ENCODE measurements around the gene NWD2.
A peak's percentile ranks its signal among the peaks of the same experiment; 100 is the strongest.

The NWD2 gene

DNA sequence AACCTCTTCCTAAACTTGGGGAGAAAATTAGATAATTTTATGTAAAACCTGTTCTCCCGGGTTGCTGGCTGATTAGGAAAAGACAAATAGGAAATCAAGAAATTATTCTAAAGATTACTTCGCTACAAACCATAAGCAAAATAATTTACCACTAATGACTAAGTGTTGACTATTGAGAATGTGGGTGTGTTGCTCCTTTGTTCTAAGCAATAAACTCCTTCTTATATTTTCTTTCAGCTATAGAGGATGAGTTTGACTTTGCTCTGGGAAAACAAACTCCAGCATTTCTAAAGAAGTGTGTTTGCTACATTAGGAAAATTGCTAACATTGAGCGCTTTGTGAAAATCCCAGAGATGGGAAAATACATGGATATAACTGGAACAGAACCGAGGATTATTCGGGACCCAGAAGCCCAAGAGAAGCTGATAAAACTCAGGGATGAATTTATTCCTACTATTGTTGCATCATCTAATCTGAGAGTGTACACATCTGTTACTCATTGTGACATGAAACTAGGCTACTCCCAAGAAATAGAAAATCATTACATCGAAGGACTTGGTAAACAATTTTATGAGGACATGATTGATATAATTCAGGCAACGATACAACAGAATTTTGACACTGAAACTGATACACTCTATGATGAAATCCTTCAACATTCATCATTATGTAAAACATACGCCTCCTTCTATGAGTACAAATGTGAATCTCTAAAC is 194.2 kb downstream of the NWD2 start:
- Mint-ChIP-seq H3K4me1 (no peaks in the 10 kb centered on the region), H3K9me3 (no peaks in the 10 kb centered on the region), H3K36me3 (ENCODE audit: insufficient read depth) (no peaks in the 10 kb centered on the region), H3K4me3 (no peak overlapping the region), H3K27ac (ENCODE audit: low read depth) (no peak overlapping the region), H3K27me3 (peaks cover 37% of the 10 kb centered on the region)
- ATAC-seq (replicated peaks; ENCODE audit: extremely low read depth, poor library complexity, severe bottlenecking) (no peak), DNase-seq (ENCODE audit: low spot score in 2 of 2) (no peak)

DNA sequence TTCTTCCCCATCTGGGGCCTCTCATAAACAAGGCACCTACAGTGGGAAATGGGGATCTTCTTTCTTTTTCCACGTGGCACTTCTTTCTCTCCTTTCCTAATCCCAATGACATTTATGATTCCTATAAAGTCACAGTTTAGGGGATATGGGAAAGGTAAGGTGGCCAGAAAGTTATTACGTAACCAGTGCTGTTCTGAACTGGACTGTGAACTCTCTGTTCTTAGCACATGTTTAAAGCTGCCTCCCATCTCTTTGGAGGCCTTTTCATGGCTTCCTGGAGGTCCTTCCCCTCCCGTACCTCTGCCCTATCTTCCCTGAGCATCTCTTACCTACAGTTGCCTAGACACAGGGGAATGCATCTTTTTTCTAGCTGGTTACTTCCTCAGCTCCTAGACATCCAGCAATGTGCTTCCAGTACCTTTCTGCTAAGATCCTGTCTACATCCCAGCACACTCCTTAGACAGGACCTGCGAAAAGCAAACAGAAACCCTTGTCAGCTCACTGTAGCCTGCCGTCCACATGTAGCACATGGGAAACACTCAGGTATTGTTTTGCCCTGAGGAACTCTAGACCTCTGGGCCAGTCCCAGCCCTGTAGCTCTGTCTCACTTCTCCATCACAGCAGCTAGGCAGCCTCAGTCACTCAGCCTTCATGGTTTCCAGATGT is 195.4 kb downstream of the NWD2 start:
- peaks cover 33% of the 10 kb centered on the region for H3K27me3 Mint-ChIP-seq
- DNase-seq (ENCODE audit: low spot score in 2 of 2) = no peak
- H3K4me1 Mint-ChIP-seq = no peaks in the 10 kb centered on the region
- no peak for ATAC-seq (replicated peaks; ENCODE audit: extremely low read depth, poor library complexity, severe bottlenecking)
- H3K9me3 Mint-ChIP-seq = peaks cover 4% of the 10 kb centered on the region
- no peaks in the 10 kb centered on the region for H3K36me3 Mint-ChIP-seq (ENCODE audit: insufficient read depth)
- no peak overlapping the region for H3K4me3 Mint-ChIP-seq
- H3K27ac Mint-ChIP-seq (ENCODE audit: low read depth) = no peak overlapping the region

DNA sequence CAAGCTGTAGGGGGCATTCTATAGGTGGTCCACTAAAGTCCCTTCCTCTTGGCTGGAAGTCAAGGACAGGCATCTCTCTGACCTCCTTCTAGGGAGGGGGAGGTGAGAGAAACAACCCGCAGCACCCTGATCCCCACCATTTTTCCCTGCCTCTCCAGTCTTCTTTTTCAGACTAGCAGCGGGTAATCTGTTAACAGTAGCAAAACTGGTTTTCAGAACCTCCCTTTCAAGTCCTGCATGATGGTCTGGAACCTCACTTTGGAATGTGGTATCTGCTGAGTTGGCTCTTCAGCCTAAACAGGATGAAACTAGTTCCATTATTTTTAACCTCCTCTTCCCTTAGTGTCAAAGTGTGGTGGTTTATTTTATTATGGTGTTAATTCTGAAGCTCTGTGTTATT is 196.0 kb downstream of the NWD2 start:
- Mint-ChIP-seq H3K4me1 (no peaks in the 10 kb centered on the region), H3K36me3 (ENCODE audit: insufficient read depth) (no peaks in the 10 kb centered on the region), H3K27me3 (peaks cover 39% of the 10 kb centered on the region), H3K27ac (ENCODE audit: low read depth) (no peak overlapping the region), H3K4me3 (no peak overlapping the region), H3K9me3 (peaks cover 6% of the 10 kb centered on the region)
- no peak for ATAC-seq (replicated peaks; ENCODE audit: extremely low read depth, poor library complexity, severe bottlenecking)
- no peak for DNase-seq (ENCODE audit: low spot score in 2 of 2)

DNA sequence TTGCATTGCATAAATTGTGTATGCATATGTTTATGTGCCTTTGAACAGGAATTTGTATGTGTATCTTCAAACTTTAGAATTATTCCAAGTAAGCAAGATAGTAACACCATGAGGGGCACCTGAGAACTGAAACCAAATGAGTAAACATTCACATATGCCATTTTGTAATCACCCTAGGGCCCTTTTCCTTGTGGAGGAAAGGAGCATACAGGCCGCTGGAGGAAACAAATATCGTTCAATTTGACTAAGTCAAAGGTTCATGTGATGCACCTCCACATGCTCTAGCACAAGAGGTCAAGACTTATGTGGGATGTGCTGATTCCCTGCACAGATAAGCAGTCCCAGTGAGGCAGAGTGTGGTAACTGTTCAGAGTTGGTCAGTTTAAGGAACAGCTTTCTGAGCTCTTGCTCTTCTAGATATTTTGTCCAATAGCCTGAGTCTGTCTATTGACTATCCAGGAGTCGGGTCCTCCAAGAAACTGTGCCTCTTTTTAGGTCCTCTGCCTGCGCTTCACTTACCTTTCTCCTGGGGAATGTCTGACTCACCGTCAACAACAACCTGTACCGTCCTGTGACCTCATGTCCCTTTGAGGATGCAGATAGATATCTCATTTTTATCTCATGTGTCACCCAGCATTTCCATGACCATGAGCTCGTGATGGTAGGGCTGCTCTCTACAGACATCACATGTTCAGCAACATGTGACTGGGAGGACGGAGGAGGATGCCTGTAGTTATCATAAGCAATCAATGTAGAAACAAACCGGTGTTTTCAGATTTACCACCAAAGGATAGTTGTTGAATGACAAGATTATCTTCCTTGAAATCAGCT is 196.9 kb downstream of the NWD2 start:
- DNase-seq (ENCODE audit: low spot score in 2 of 2) = no peak
- no peaks in the 10 kb centered on the region for H3K36me3 Mint-ChIP-seq (ENCODE audit: insufficient read depth)
- no peak overlapping the region for H3K4me3 Mint-ChIP-seq
- peaks cover 6% of the 10 kb centered on the region for H3K9me3 Mint-ChIP-seq
- H3K27me3 Mint-ChIP-seq = peaks cover 45% of the 10 kb centered on the region
- H3K4me1 Mint-ChIP-seq = no peaks in the 10 kb centered on the region
- no peak for ATAC-seq (replicated peaks; ENCODE audit: extremely low read depth, poor library complexity, severe bottlenecking)
- no peak overlapping the region for H3K27ac Mint-ChIP-seq (ENCODE audit: low read depth)

DNA sequence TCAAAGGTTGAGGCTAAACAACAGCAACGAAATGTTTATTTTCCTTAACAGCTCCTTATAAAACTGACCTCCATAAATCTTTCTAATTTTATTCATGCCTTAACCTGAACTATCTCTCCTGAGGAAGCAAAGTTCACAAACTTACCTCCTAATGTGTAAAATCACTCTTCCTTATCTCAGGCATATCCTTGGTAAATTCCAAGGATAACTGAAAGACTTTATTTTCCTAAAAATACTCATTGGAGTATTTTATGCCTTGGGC is 197.4 kb downstream of the NWD2 start:
- peaks cover 47% of the 10 kb centered on the region for H3K27me3 Mint-ChIP-seq
- H3K27ac Mint-ChIP-seq (ENCODE audit: low read depth) = no peak overlapping the region

DNA sequence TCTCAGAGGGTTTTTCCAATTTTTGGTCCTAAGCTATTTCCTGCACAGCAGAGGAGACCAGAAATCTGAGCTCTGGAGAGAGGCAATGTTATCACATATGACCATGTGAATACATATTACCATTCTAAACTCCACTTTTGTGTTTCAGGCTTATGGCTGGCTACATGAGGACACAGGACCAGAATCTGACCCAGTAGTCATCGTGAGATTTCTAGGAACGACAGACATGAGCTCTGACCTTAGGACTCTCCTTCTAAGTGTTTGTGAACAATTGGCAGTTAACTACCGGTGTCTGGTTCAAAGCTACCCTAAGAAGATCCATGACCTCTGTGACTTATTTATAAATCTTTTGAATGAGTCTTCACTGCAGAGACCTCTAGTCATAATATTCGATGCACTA is 198.6 kb downstream of the NWD2 start:
- ATAC-seq (replicated peaks; ENCODE audit: extremely low read depth, poor library complexity, severe bottlenecking) = no peak
- Mint-ChIP-seq H3K4me3 (no peak overlapping the region), H3K36me3 (ENCODE audit: insufficient read depth) (no peaks in the 10 kb centered on the region), H3K27ac (ENCODE audit: low read depth) (no peak overlapping the region), H3K4me1 (no peaks in the 10 kb centered on the region), H3K27me3 (peaks cover 52% of the 10 kb centered on the region), H3K9me3 (peaks cover 6% of the 10 kb centered on the region)
- DNase-seq (ENCODE audit: low spot score in 2 of 2) = no peak

More for the DNA sequence above, 197.4 kb downstream of the NWD2 start:
- Mint-ChIP-seq H3K4me1 (no peaks in the 10 kb centered on the region), H3K9me3 (peaks cover 6% of the 10 kb centered on the region), H3K36me3 (ENCODE audit: insufficient read depth) (no peaks in the 10 kb centered on the region), H3K4me3 (no peak overlapping the region)
- DNase-seq (ENCODE audit: low spot score in 2 of 2) = no peak
- ATAC-seq (replicated peaks; ENCODE audit: extremely low read depth, poor library complexity, severe bottlenecking) = no peak

DNA sequence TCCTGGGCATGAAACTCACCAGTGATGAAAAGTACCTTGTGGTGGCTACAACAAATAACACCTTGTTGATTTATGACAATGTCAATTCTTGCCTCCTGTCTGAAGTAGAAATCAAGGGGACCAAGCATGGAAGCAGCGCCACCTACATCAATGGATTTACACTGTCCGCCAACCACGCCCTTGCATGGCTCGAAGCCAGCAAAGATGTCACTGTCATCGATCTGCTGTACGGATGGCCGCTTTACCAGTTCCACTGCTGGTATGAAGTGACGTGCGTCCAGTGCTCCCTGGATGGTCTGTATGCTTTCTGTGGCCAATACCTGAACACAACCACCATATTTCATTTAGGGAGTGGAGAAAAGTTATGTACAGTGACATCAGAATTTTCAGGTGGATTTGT is 200.5 kb downstream of the NWD2 start:
- peaks cover 2% of the 10 kb centered on the region for H3K36me3 Mint-ChIP-seq (ENCODE audit: insufficient read depth)
- H3K4me3 Mint-ChIP-seq = no peak overlapping the region
- H3K4me1 Mint-ChIP-seq = no peaks in the 10 kb centered on the region
- ATAC-seq (replicated peaks; ENCODE audit: extremely low read depth, poor library complexity, severe bottlenecking) (no peak), DNase-seq (ENCODE audit: low spot score in 2 of 2) (no peak)
- H3K27me3 Mint-ChIP-seq = peaks cover 61% of the 10 kb centered on the region
- H3K27ac Mint-ChIP-seq (ENCODE audit: low read depth) = no peak overlapping the region
- H3K9me3 Mint-ChIP-seq = peaks cover 6% of the 10 kb centered on the region

DNA sequence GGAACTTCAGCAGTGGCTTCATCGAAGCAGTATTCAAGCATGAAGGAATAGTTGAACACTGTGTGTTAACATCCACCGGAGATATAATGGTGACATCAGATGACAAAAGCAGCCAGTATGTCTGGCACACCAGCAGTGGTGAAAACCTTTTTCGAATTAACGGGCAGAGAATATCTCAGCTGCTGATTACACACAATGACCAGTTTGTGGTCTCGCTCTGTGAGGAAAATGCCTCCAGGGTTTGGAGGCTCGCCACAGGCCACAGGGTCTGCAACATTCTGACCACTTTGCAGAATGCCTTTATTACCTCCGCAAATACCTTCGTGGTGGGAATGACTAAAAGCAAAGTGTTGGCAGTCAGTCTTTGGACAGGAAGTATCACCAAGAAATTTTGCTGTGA is 201.5 kb downstream of the NWD2 start:
- H3K4me3 Mint-ChIP-seq = no peak overlapping the region
- H3K4me1 Mint-ChIP-seq = no peaks in the 10 kb centered on the region
- ATAC-seq (replicated peaks; ENCODE audit: extremely low read depth, poor library complexity, severe bottlenecking) (no peak), DNase-seq (ENCODE audit: low spot score in 2 of 2) (no peak)
- no peak overlapping the region for H3K27ac Mint-ChIP-seq (ENCODE audit: low read depth)
- H3K36me3 Mint-ChIP-seq (ENCODE audit: insufficient read depth) = peaks cover 2% of the 10 kb centered on the region
- peaks cover 6% of the 10 kb centered on the region for H3K9me3 Mint-ChIP-seq
- H3K27me3 Mint-ChIP-seq = peaks cover 61% of the 10 kb centered on the region

DNA sequence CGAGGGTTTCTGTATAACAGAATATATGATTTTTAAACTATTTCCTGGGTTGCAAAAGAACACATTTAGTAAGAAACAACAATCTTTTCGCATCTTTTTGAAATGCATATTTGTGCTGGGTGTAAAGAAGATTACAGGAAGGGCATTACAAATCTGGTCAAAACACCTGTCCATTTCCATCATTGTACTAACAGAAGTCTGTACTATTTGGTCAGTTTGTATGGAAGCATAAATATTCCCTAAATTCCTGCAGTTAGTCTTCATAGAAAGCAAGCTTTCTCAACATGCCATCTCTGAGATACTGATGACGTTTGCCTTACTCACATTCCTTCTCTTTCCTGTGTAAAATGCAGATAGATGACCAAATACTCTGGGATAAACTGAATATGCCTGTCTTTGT is 203.3 kb downstream of the NWD2 start:
- Mint-ChIP-seq H3K4me1 (no peaks in the 10 kb centered on the region), H3K27ac (ENCODE audit: low read depth) (no peak overlapping the region), H3K36me3 (ENCODE audit: insufficient read depth) (peaks cover 2% of the 10 kb centered on the region), H3K9me3 (peaks cover 6% of the 10 kb centered on the region), H3K27me3 (peaks cover 70% of the 10 kb centered on the region), H3K4me3 (no peak overlapping the region)
- DNase-seq (ENCODE audit: low spot score in 2 of 2) = no peak
- ATAC-seq (replicated peaks; ENCODE audit: extremely low read depth, poor library complexity, severe bottlenecking) = no peak

DNA sequence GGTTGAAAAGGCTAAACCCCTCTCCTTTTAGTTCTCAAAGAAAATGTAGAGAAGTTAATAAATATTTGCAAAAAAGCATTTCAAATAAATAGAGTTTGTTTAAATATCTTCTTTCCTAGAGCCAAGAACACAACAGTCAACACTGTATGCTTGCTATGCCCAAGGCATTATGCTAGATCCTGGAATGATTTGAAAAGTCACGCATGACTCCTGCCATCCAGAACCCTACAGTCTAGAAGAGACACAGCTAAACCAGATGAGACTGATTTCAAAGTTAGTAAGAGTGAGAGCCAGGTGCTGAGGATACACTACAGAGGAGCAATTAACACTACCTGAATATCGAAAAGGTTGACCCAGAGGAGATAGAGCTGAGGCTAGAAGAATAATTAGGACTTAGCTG is 205.8 kb downstream of the NWD2 start:
- Mint-ChIP-seq H3K27ac (ENCODE audit: low read depth) (no peak overlapping the region), H3K36me3 (ENCODE audit: insufficient read depth) (peaks cover 2% of the 10 kb centered on the region), H3K4me1 (no peaks in the 10 kb centered on the region), H3K27me3 (peaks cover 75% of the 10 kb centered on the region), H3K9me3 (no peaks in the 10 kb centered on the region), H3K4me3 (no peak overlapping the region)
- no peak for DNase-seq (ENCODE audit: low spot score in 2 of 2)
- no peak for ATAC-seq (replicated peaks; ENCODE audit: extremely low read depth, poor library complexity, severe bottlenecking)

DNA sequence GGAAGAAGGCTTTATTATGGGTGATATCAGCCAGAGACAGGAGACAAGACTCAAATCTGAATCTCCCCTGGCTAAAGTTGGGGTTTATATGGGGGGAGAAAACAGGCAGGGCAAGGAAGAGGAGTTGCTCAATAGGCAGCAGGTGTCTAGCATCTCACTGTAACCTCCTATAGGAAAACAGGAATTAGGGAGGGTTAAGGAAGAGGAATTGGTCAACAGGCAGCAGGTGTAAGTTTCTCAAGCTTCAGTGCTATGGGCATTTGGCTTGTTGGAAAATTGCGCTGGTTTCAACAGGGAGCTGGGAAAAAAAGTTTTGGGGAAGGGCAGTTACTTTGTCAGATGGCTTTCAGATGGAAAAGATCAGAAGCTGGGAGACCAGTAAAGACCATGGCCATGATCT is 206.4 kb downstream of the NWD2 start:
- DNase-seq (ENCODE audit: low spot score in 2 of 2) (no peak), ATAC-seq (replicated peaks; ENCODE audit: extremely low read depth, poor library complexity, severe bottlenecking) (no peak)
- H3K36me3 Mint-ChIP-seq (ENCODE audit: insufficient read depth) = peaks cover 2% of the 10 kb centered on the region
- no peak overlapping the region for H3K4me3 Mint-ChIP-seq
- no peak overlapping the region for H3K27ac Mint-ChIP-seq (ENCODE audit: low read depth)
- H3K9me3 Mint-ChIP-seq = no peaks in the 10 kb centered on the region
- H3K27me3 Mint-ChIP-seq = peaks cover 75% of the 10 kb centered on the region
- H3K4me1 Mint-ChIP-seq = no peaks in the 10 kb centered on the region

DNA sequence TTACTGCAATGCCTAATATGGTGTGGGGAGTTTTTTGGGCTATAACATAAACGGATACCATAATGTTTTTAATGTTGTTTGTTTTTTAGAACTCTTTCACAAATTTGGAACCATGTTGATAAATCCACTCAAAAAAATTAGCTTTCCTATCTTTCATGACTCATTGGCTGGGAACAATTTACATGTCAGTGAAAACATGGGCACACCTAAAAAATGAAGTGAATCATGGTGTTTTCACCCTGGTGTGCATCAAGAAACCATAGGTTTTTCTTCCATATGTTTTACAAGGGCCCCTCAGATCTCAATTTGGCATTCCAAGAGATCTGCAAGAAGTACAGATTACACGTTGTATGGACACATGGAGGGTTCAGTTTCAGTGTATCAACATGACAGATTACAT is 207.1 kb downstream of the NWD2 start:
- peaks cover 80% of the 10 kb centered on the region for H3K27me3 Mint-ChIP-seq
- no peak for ATAC-seq (replicated peaks; ENCODE audit: extremely low read depth, poor library complexity, severe bottlenecking)
- H3K36me3 Mint-ChIP-seq (ENCODE audit: insufficient read depth) = peaks cover 2% of the 10 kb centered on the region

DNA sequence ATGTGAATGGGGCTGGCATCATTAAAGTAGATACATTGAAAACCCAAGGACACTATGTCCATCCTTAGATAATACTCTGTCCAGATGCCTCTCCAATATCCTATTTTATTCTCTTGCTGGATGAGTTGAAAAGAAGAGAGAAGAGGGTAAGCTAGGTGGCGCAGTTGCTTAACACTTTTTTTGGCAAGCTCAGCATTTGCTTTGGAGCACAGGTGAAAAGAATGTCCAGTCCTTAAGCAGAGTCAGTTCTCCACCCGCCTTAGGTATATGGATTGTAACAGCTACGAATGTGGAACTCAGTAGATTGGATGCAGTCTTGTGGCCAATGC is 208.4 kb downstream of the NWD2 start:
- ATAC-seq (replicated peaks; ENCODE audit: extremely low read depth, poor library complexity, severe bottlenecking) (no peak), DNase-seq (ENCODE audit: low spot score in 2 of 2) (no peak)
- no peaks in the 10 kb centered on the region for H3K9me3 Mint-ChIP-seq
- no peaks in the 10 kb centered on the region for H3K4me1 Mint-ChIP-seq
- H3K4me3 Mint-ChIP-seq = peak overlapping the region; percentile 63
- H3K27ac Mint-ChIP-seq (ENCODE audit: low read depth) = no peak overlapping the region
- peaks cover 79% of the 10 kb centered on the region for H3K27me3 Mint-ChIP-seq
- peaks cover 2% of the 10 kb centered on the region for H3K36me3 Mint-ChIP-seq (ENCODE audit: insufficient read depth)

More for the DNA sequence above, 207.1 kb downstream of the NWD2 start:
- Mint-ChIP-seq H3K9me3 (no peaks in the 10 kb centered on the region), H3K4me3 (no peak overlapping the region), H3K4me1 (no peaks in the 10 kb centered on the region), H3K27ac (ENCODE audit: low read depth) (no peak overlapping the region)
- no peak for DNase-seq (ENCODE audit: low spot score in 2 of 2)
